SKM-1 (cell line): ENCODE results near the gene ASAH2.

ENCODE experiments used
- DNase-seq: peaks from one replicate; lab custom pipeline; 2025; ENCODE audit not compliant: unreplicated experiment; lab: John Stamatoyannopoulos, UW

ASAH2 gene

DNA sequence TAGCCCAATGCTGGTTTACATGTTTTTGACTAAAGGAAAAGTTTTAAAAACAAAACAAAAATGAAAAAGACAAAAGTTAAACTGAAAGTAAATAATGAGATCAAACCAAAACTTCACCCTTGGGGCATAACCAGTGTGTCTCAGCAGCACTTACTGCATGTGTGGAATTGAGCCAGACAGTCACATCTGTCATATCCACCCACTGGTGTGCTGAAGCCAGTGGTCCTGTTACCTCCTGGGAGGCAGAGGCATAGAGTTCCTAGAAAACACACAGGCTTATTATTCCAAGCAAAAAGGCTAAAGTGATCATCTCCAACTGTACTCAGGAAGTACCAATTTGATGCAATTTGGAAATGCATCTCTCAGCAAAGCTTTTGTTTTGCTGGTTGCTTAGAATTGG lies 40.4 kb downstream of the ASAH2 start:
- no peak for DNase-seq
